WTC11 (cell line): ENCODE results near the gene LAMA2. TPM values are rescaled to one million over a fixed set of nuclear protein-coding genes. Genes with fewer than 3 reads are reported as not detected.

Experiments used
- ATAC-seq: fragments of 200-7000 bp; cut with Tn5 transposase; 2 replicates; pipeline ENCODE4 v1.10.0; 2021; ENCODE audit warnings: mild to moderate bottlenecking, moderate library complexity
- CTCF ChIA-PET: fragments of 300-600 bp; sonication (Branson Sonifier 250); formaldehyde crosslinking; loops from one replicate; lab custom pipeline; 2021; ENCODE audit warnings: antibody characterized with exemption; lab: Charles Lee
- POLR2A ChIA-PET: fragments of 350-600 bp; sonication (Branson Sonifier 250); formaldehyde crosslinking; loops from one replicate; lab custom pipeline; 2021; ENCODE audit warnings: antibody characterized with exemption; lab: Charles Lee
- DNase-seq: peaks from one replicate; pipeline ENCODE4 v3.0.0; 2021; ENCODE audit warnings: low spot score
- H3K27ac Mint-ChIP-seq: 2 replicates; pipeline ENCODE4 v1.8.0; 2021; ENCODE audit warnings: mixed read lengths
- H3K27me3 Mint-ChIP-seq: 2 replicates; pipeline ENCODE4 v1.8.0; 2021; ENCODE audit warnings: low read depth, mild to moderate bottlenecking, moderate library complexity, mixed read lengths
- H3K36me3 Mint-ChIP-seq: 2 replicates; pipeline ENCODE4 v1.8.0; 2021; ENCODE audit warnings: mixed read lengths
- H3K4me1 Mint-ChIP-seq: 2 replicates; pipeline ENCODE4 v1.8.0; 2022; ENCODE audit warnings: mixed read lengths
- H3K4me3 Mint-ChIP-seq: 2 replicates; pipeline ENCODE4 v1.8.0; 2021; ENCODE audit warnings: mild to moderate bottlenecking, moderate library complexity, mixed read lengths
- H3K9me3 Mint-ChIP-seq: 2 replicates; pipeline ENCODE4 v1.8.0; 2021; ENCODE audit warnings: mixed read lengths
- AR ChIP-seq: fragments of 250-450 bp; sonication (Bioruptor Pico); IDR thresholded peaks from 2 replicates; pipeline ENCODE4 v1.9.0; 2021; ENCODE audit warnings: mild to moderate bottlenecking
- CDX4 ChIP-seq: fragments of 250-450 bp; sonication (Bioruptor Pico); IDR thresholded peaks from 2 replicates; pipeline ENCODE4 v1.9.0; 2021; ENCODE audit warnings: moderate library complexity, mild to moderate bottlenecking, inconsistent platforms, borderline replicate concordance
- CTCF ChIP-seq: fragments of 200-600 bp; IDR thresholded peaks from 2 replicates; pipeline ENCODE4 v1.8.0; 2022; ENCODE audit warnings: antibody characterized with exemption
- E2F5 ChIP-seq: sonication (generic); formaldehyde crosslinking; IDR thresholded peaks from 2 replicates; pipeline ENCODE4 v1.8.1; 2022; ENCODE audit warnings: mild to moderate bottlenecking, moderate library complexity, missing genetic modification reagents
- EMX1 ChIP-seq: fragments of 250-450 bp; sonication (Bioruptor Pico); IDR thresholded peaks from 2 replicates; pipeline ENCODE4 v1.8.0; 2021; ENCODE audit warnings: mild to moderate bottlenecking
- FOXP1 ChIP-seq: sonication (generic); formaldehyde crosslinking; IDR thresholded peaks from 2 replicates; pipeline ENCODE4 v1.8.0; 2022; ENCODE audit warnings: missing genetic modification reagents, mild to moderate bottlenecking, moderate library complexity, borderline replicate concordance
- GTF2I ChIP-seq: fragments of 250-450 bp; sonication (Bioruptor Pico); conservative IDR thresholded peaks from 2 replicates; pipeline ENCODE4 v1.4.0; 2021; ENCODE audit warnings: mild to moderate bottlenecking
- NR2C2 ChIP-seq: sonication (generic); formaldehyde crosslinking; IDR thresholded peaks from 2 replicates; pipeline ENCODE4 v1.8.0; 2022; ENCODE audit warnings: mild to moderate bottlenecking, missing genetic modification reagents
- PRRX2 ChIP-seq: fragments of 250-450 bp; sonication (Bioruptor Pico); IDR thresholded peaks from 2 replicates; pipeline ENCODE4 v1.8.0; 2021; ENCODE audit warnings: mild to moderate bottlenecking
- RORB ChIP-seq: fragments of 250-450 bp; sonication (Bioruptor Pico); IDR thresholded peaks from 2 replicates; pipeline ENCODE4 v1.9.0; 2021; ENCODE audit warnings: mild to moderate bottlenecking
- TCF7 ChIP-seq: sonication (generic); formaldehyde crosslinking; IDR thresholded peaks from 2 replicates; pipeline ENCODE4 v1.8.0; 2022; ENCODE audit warnings: mild to moderate bottlenecking, low read depth, missing genetic modification reagents, moderate library complexity
- TEAD1 ChIP-seq: sonication (generic); formaldehyde crosslinking; IDR thresholded peaks from 2 replicates; pipeline ENCODE4 v1.8.0; 2022; ENCODE audit warnings: mild to moderate bottlenecking, missing genetic modification reagents
- ZNF317 ChIP-seq: sonication (generic); formaldehyde crosslinking; IDR thresholded peaks from 2 replicates; pipeline ENCODE4 v1.8.1; 2023; ENCODE audit warnings: low read depth, mild to moderate bottlenecking, moderate library complexity, missing genetic modification reagents, borderline replicate concordance
- ZNF416 ChIP-seq: fragments of 250-450 bp; sonication (Bioruptor Pico); IDR thresholded peaks from 2 replicates; pipeline ENCODE4 v1.9.0; 2021; ENCODE audit warnings: mild to moderate bottlenecking, inconsistent platforms
- ZNF425 ChIP-seq: fragments of 250-450 bp; sonication (Bioruptor Pico); conservative IDR thresholded peaks from 2 replicates; pipeline ENCODE4 v1.9.0; 2021; ENCODE audit warnings: mild to moderate bottlenecking
- ZNF671 ChIP-seq: fragments of 250-450 bp; sonication (Bioruptor Pico); IDR thresholded peaks from 2 replicates; pipeline ENCODE4 v1.8.0; 2021; ENCODE audit warnings: mild to moderate bottlenecking
- total RNA-seq: library from RNA; stranded (reverse); gene quantifications from 3 replicates; pipeline ENCODE4 v1.2.3, GENCODE V29; 2021
- TF ChIP-seq, protein P1 (sequence below): sonication (generic); formaldehyde crosslinking; IDR thresholded peaks from 2 replicates; pipeline ENCODE4 v1.8.1; 2022; ENCODE audit warnings: mild to moderate bottlenecking, missing genetic modification reagents, moderate library complexity, borderline replicate concordance
- TF ChIP-seq, protein P2 (sequence below): sonication (generic); formaldehyde crosslinking; IDR thresholded peaks from 2 replicates; pipeline ENCODE4 v1.8.1; 2022; ENCODE audit warnings: low read depth, mild to moderate bottlenecking, moderate library complexity, missing genetic modification reagents, borderline replicate concordance
- TF ChIP-seq, protein P3 (sequence below): sonication (generic); formaldehyde crosslinking; IDR thresholded peaks from 2 replicates; pipeline ENCODE4 v1.8.0; 2023; ENCODE audit warnings: mild to moderate bottlenecking, missing genetic modification reagents
- TF ChIP-seq, protein P4 (sequence below): sonication (generic); formaldehyde crosslinking; IDR thresholded peaks from 2 replicates; pipeline ENCODE4 v1.8.1; 2023; ENCODE audit warnings: mild to moderate bottlenecking, missing genetic modification reagents, moderate library complexity

Gene LAMA2
- total RNA-seq, 1 experiment from 2014 or later, result 6.6 TPM

- Mint-ChIP-seq H3K9me3 (no peaks in the 10 kb centered on the region), H3K27ac (no peak overlapping the region), H3K27me3 (no peaks in the 10 kb centered on the region), H3K4me3 (no peak overlapping the region), H3K36me3 (no peaks in the 10 kb centered on the region), H3K4me1 (no peaks in the 10 kb centered on the region)
- ATAC-seq (no peak), DNase-seq (no peak)
- TF ChIP-seq, protein P1, sequence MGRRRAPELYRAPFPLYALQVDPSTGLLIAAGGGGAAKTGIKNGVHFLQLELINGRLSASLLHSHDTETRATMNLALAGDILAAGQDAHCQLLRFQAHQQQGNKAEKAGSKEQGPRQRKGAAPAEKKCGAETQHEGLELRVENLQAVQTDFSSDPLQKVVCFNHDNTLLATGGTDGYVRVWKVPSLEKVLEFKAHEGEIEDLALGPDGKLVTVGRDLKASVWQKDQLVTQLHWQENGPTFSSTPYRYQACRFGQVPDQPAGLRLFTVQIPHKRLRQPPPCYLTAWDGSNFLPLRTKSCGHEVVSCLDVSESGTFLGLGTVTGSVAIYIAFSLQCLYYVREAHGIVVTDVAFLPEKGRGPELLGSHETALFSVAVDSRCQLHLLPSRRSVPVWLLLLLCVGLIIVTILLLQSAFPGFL (CRISPR knock-in tag), result no peak
- TF ChIP-seq, protein P2, sequence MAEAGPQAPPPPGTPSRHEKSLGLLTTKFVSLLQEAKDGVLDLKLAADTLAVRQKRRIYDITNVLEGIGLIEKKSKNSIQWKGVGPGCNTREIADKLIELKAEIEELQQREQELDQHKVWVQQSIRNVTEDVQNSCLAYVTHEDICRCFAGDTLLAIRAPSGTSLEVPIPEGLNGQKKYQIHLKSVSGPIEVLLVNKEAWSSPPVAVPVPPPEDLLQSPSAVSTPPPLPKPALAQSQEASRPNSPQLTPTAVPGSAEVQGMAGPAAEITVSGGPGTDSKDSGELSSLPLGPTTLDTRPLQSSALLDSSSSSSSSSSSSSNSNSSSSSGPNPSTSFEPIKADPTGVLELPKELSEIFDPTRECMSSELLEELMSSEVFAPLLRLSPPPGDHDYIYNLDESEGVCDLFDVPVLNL (CRISPR knock-in tag), result no peak
- TF ChIP-seq ZNF416 (CRISPR knock-in tag), result no peak
- TF ChIP-seq FOXP1 (CRISPR knock-in tag), result no peak
- TF ChIP-seq, protein P3, sequence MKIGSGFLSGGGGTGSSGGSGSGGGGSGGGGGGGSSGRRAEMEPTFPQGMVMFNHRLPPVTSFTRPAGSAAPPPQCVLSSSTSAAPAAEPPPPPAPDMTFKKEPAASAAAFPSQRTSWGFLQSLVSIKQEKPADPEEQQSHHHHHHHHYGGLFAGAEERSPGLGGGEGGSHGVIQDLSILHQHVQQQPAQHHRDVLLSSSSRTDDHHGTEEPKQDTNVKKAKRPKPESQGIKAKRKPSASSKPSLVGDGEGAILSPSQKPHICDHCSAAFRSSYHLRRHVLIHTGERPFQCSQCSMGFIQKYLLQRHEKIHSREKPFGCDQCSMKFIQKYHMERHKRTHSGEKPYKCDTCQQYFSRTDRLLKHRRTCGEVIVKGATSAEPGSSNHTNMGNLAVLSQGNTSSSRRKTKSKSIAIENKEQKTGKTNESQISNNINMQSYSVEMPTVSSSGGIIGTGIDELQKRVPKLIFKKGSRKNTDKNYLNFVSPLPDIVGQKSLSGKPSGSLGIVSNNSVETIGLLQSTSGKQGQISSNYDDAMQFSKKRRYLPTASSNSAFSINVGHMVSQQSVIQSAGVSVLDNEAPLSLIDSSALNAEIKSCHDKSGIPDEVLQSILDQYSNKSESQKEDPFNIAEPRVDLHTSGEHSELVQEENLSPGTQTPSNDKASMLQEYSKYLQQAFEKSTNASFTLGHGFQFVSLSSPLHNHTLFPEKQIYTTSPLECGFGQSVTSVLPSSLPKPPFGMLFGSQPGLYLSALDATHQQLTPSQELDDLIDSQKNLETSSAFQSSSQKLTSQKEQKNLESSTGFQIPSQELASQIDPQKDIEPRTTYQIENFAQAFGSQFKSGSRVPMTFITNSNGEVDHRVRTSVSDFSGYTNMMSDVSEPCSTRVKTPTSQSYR (CRISPR knock-in tag), result no peak
- TF ChIP-seq CTCF, result no peak
- no peak for TF ChIP-seq ZNF671 (CRISPR knock-in tag)
- TF ChIP-seq GTF2I (CRISPR knock-in tag), result no peak
- TF ChIP-seq RORB (CRISPR knock-in tag), result no peak
- TF ChIP-seq, protein P4, sequence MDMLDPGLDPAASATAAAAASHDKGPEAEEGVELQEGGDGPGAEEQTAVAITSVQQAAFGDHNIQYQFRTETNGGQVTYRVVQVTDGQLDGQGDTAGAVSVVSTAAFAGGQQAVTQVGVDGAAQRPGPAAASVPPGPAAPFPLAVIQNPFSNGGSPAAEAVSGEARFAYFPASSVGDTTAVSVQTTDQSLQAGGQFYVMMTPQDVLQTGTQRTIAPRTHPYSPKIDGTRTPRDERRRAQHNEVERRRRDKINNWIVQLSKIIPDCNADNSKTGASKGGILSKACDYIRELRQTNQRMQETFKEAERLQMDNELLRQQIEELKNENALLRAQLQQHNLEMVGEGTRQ, result no peak
- no peak for TF ChIP-seq TEAD1 (CRISPR knock-in tag)
- no peak for TF ChIP-seq AR (CRISPR knock-in tag)
- TF ChIP-seq ZNF425 (CRISPR knock-in tag), result no peak
- no peak for TF ChIP-seq ZNF317
- no peak for TF ChIP-seq PRRX2 (CRISPR knock-in tag)
- no peak for TF ChIP-seq EMX1 (CRISPR knock-in tag)
- TF ChIP-seq CDX4 (CRISPR knock-in tag), result no peak
- no peak for TF ChIP-seq NR2C2
- no peak for TF ChIP-seq E2F5 (CRISPR knock-in tag)
- no peak for TF ChIP-seq TCF7 (CRISPR knock-in tag)
- ChIA-PET POLR2A (no interaction called here), CTCF (interaction anchor here (0.7 kb wide), 1 partner anchor 1889 kb away, joined by 3 read pairs; no protein-coding TSS in a partner anchor)
Observed at GRCh38 chr6:129402244-129402643, 519.3 kb downstream of the LAMA2 start.
